ENCODE data around the gene ATAD3A. TPM values are rescaled to one million over a fixed set of nuclear protein-coding genes. Genes with fewer than 3 reads are reported as not detected.

The ATAD3A gene
- total RNA-seq, 1 donor from 2014 or later: 52.6 TPM

DNA sequence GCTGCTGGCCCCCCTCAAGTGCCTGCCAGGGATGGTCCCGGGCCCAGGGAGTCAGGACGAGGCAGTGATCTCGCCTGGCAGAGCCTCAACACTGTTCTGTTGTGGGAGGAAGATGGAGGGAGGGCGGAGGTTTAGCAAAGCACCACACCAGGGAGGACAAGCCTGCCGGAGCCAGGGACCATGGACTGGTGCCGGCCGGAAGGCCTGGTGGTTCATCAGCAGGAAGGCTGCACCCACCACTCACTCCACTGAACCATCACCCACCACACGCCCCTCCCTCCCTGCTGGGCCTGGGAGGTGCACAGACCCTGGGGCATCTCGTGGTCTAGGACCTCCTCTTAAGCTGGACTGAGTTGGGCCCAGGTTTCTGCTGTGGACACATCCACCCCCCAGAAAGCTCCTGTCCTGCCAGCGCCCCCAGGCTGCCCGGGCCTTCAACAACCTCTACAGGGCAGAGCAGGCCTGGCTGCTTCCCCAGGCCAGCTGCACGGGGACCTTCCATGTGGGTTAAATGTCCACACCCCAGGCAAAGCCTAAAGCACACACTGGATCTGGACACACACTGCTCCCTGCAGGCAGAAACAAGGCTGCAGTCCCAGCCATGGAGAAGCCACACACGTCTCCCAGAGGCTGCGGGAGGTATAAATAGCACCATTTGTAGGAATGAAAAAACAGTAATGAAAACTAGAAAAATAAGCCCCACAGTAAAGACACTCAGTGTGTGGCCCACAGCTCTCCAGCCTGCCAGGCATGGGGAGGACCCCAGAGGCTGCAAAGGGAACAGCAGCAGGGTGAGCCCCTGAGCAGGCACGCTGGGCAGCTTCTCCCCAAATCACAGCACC lies 38.9 kb downstream of the ATAD3A start:
- TF ChIP-seq, protein P1, sequence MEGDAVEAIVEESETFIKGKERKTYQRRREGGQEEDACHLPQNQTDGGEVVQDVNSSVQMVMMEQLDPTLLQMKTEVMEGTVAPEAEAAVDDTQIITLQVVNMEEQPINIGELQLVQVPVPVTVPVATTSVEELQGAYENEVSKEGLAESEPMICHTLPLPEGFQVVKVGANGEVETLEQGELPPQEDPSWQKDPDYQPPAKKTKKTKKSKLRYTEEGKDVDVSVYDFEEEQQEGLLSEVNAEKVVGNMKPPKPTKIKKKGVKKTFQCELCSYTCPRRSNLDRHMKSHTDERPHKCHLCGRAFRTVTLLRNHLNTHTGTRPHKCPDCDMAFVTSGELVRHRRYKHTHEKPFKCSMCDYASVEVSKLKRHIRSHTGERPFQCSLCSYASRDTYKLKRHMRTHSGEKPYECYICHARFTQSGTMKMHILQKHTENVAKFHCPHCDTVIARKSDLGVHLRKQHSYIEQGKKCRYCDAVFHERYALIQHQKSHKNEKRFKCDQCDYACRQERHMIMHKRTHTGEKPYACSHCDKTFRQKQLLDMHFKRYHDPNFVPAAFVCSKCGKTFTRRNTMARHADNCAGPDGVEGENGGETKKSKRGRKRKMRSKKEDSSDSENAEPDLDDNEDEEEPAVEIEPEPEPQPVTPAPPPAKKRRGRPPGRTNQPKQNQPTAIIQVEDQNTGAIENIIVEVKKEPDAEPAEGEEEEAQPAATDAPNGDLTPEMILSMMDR (conservative IDR thresholded peaks at IDR 0.05; ENCODE audit: low read depth, low read length): peak; percentile 35
- H3K4me3 ChIP-seq (ENCODE audit: low read depth, low read length): no peak overlapping the region
- no peak for DNase-seq (ENCODE audit: low read depth)

DNA sequence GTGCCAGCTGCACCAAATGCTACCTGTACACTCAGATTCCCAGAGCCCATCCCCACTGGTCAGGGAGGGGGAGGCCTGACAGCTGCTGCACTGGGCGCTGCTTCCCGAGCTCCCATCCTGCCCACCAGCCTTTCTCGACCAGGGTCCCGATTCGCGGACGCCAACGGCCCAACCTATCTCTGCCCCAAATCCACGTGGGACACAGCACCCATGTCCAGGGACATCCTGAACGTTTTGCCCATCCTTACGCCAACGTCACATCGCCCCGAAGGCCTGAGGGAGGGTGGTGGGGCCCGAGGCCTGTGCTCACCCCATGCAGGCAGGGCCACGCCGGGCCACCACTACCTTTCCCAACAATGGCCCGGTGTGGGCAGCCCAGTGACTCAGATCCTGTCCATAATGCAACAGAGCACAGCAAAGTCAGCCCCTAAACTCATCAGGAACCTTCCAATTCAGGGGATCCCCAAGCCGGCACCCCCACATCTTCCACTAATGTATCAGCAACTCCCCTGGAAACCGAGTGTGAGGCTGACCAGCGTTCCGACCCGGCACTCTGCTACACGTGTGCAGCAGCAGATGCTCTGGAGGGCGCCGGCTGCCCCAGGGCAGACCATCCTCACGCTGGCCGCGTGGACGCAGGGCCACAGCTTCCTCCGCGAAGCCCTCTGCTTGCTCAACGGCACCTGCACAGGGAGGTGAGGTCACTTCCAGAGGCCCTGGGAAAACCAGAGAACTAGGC lies 39.7 kb downstream of the ATAD3A start:
- no peak overlapping the region for H3K4me3 ChIP-seq (ENCODE audit: low read depth, low read length)
- DNase-seq (ENCODE audit: low read depth): no peak
- TF ChIP-seq, protein P1 (conservative IDR thresholded peaks at IDR 0.05; ENCODE audit: low read depth, low read length): no peak

DNA sequence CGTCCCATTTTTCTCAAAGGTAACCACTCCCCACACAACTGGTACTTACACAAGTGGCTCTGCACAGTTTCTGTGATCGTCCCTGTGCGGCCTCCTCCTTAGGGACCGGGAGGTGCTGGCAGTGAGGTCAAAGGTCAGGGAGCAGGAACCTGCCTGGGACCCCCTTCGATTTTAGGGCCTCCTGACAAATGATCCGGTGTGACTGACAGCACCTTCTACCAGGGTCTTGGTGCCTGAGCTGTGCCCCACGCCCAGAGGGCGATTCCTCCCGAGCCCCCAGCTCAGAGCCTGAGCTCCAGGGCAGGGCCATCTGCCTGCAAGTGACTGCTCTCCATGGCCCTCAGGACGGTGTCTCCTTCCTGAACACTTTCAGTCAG lies 40.3 kb downstream of the ATAD3A start:
- TF ChIP-seq, protein P1 (conservative IDR thresholded peaks at IDR 0.05; ENCODE audit: low read depth, low read length): no peak
- no peak overlapping the region for H3K4me3 ChIP-seq (ENCODE audit: low read depth, low read length)
- no peak for DNase-seq (ENCODE audit: low read depth)

DNA sequence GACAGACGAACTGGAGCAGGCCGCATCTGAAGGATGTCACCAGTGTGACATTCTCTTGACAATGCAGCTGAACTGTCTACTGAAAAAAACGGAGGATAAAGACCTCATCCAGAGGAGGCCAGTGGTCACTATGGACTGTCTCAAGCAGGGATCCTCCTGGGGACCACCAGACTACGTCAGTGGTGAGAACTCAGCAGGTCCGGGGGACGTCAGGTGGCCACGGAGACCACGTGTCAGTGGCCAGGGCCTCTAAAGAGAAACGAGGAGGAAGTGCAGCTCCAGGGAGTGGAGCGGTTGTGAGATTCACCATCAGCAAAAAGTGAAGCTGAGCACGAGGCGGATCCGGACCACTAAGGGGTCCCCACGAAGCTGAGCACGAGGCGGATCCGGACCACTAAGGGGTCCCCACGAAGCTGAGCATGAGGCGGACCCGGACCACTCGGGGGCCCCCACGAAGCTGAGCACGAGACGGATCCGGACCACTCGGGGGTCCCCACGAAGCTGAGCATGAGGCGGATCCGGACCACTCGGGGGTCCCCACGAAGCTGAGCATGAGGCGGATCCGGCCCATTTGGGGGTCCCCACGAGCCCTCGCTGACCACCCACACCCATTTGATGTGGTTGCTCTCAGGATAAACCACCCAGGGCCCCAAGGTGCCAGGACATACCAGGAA lies 42.0 kb downstream of the ATAD3A start:
- no peak for DNase-seq (ENCODE audit: low read depth)
- no peak overlapping the region for H3K4me3 ChIP-seq (ENCODE audit: low read depth, low read length)
- TF ChIP-seq, protein P1 (conservative IDR thresholded peaks at IDR 0.05; ENCODE audit: low read depth, low read length): no peak

DNA sequence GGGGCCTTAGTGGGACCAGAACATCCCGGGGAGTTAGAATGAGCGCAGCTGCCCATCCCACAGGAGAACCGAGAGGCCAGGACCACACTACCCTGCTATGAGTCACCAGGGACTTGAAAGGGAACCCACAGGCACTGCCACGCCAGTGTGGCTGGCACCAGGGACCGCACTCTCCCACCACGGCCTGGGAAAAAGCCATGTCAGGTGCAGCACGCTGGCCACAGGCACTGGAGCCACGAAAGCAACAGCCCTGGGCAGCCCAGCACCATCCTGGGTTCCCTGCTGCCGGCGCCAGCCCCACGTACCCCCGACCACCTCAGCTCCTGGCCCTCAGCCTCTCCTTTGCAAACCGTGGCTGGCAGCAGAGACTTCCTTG lies 42.6 kb downstream of the ATAD3A start:
- DNase-seq (ENCODE audit: low read depth): no peak

More for the DNA sequence above, 42.6 kb downstream of the ATAD3A start:
- no peak overlapping the region for H3K4me3 ChIP-seq (ENCODE audit: low read depth, low read length)
- TF ChIP-seq, protein P1 (conservative IDR thresholded peaks at IDR 0.05; ENCODE audit: low read depth, low read length): no peak
